Measurements from ENCODE around the gene IRF8. TPM values are rescaled to one million over a fixed set of nuclear protein-coding genes. Genes with fewer than 3 reads are reported as not detected.

Gene IRF8
- polyA plus RNA-seq, 1 experiment = not detected

DNA sequence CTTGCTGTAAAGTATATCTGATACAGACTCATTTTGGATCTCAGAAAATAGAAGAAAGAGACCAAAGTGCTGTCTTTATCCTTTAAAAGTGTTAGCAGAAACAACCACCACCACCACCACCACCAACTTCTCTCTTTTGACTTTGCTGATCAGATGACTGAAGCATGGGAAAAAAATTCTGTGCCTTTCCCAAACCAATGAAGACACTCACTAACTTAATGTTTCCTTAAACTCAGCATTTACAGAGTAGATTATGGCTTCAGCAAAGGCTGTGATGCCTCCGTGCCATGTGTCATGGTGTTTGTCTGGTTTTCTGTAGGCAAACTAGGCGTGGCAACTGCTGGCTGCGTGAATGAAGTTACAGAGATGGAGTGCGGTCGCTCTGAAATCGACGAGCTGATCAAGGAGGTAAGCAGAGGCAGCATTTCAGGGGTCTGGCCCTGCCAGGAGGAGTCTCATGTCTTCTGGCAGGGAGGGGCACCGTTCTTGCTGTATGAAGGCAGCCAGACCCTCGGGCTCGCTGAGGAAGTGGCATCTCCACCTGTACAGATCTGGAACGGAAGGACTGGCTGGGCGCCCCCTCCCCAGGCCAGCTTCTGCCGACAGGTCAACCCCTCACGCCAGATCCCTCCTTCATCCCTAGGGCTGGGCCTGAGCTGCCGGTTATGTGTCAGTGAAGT lies 12.4 kb downstream of the IRF8 start:
- CTCF ChIA-PET = no interaction called here
- Histone ChIP-seq H3K27me3 (ENCODE audit: control insufficient read depth, insufficient read depth, low read length) (peaks cover 54% of the 10 kb centered on the region), H3K9me3 (ENCODE audit: control insufficient read depth, insufficient read depth, low read length) (peaks cover 5% of the 10 kb centered on the region; the same call in 1 of the 2 replicates), H3K27ac (ENCODE audit: low read depth, low read length) (no peak overlapping the region), H3K4me3 (ENCODE audit: low read depth, low read length) (no peak overlapping the region)
- POLR2A ChIA-PET = interaction anchor here (0.7 kb wide), 1 partner anchor 17 kb away, joined by 3 read pairs; no protein-coding TSS in a partner anchor
- DNase-seq (ENCODE audit: low read depth, low spot score) = no peak
- TF ChIP-seq, protein P1, sequence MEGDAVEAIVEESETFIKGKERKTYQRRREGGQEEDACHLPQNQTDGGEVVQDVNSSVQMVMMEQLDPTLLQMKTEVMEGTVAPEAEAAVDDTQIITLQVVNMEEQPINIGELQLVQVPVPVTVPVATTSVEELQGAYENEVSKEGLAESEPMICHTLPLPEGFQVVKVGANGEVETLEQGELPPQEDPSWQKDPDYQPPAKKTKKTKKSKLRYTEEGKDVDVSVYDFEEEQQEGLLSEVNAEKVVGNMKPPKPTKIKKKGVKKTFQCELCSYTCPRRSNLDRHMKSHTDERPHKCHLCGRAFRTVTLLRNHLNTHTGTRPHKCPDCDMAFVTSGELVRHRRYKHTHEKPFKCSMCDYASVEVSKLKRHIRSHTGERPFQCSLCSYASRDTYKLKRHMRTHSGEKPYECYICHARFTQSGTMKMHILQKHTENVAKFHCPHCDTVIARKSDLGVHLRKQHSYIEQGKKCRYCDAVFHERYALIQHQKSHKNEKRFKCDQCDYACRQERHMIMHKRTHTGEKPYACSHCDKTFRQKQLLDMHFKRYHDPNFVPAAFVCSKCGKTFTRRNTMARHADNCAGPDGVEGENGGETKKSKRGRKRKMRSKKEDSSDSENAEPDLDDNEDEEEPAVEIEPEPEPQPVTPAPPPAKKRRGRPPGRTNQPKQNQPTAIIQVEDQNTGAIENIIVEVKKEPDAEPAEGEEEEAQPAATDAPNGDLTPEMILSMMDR (IDR thresholded peaks at IDR 0.05; ENCODE audit: low read depth, low read length) = no peak

DNA sequence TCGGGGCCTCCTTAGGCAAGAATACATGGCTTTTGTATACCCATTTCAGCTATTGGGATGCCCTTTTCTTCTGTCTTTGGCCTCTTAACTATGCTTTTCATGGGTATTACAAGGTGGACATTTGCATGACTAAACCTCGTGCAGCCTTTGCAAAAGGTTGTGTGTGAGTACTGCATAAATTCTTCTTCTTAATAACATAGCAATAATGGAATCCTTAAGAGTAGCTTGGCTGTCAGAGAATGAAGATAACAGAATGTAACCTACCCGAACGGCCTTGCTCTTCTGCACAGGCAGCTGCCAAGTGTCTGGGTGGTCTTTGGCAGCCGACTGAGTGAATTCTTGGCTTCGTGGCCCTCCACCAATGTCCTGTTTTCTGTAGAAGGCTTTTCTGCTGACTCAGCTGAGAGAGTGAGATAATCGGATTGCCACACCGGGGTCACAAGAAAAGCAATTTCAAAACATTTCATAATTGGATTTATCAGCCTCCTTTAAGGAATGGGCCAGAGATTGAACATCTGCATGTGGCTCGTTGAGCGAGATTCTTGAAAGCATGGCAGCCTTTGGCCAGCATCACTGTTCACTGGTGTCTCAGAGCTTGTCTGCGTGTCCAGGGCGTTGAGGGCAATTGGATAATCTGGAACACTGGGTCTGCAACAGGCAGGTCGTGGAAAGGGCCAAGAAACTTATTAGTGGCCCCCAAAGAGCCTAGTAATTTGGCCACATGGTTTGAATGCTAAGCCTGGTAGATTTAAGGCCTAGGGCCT lies 13.4 kb downstream of the IRF8 start:
- POLR2A ChIA-PET = interaction anchor here (0.5 to 0.9 kb wide), 3 partner anchors 11 to 37 kb away, joined by 3 to 4 read pairs (median 4); no protein-coding TSS in a partner anchor
- Histone ChIP-seq H3K4me3 (ENCODE audit: low read depth, low read length) (no peak overlapping the region), H3K27me3 (ENCODE audit: control insufficient read depth, insufficient read depth, low read length) (peaks cover 49% of the 10 kb centered on the region), H3K9me3 (ENCODE audit: control insufficient read depth, insufficient read depth, low read length) (no peaks in the 10 kb centered on the region; the same call in 1 of the 2 replicates), H3K27ac (ENCODE audit: low read depth, low read length) (no peak overlapping the region)
- TF ChIP-seq, protein P1 (IDR thresholded peaks at IDR 0.05; ENCODE audit: low read depth, low read length) = no peak
- CTCF ChIA-PET = interaction anchor here (0.7 to 1.6 kb wide), 2 partner anchors 91 to 93 kb away, joined by 4 to 5 read pairs; no protein-coding TSS in a partner anchor
- peak; percentile 15 for DNase-seq (ENCODE audit: low read depth, low spot score)

DNA sequence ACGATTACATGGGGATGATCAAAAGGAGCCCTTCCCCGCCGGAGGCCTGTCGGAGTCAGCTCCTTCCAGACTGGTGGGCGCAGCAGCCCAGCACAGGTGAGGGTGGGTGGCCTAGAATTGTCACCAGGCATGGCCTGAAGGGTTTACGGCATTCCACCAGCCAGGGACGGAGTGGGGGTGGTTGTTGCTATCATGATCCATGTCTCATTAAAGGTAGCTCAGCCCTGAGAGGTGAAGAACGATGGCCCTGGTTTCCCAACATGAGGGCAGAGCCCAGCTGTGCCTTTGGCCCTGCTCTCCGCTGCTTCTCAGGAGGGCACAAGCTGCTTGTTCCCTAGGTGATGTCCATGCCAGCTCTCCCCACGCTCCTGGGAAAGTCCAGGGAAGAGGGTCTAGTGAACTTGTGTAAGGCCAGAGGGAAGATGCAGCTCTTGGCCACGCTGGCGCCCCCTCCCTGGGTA lies 14.2 kb downstream of the IRF8 start:
- Histone ChIP-seq H3K27ac (ENCODE audit: low read depth, low read length) (no peak overlapping the region), H3K9me3 (ENCODE audit: control insufficient read depth, insufficient read depth, low read length) (no peaks in the 10 kb centered on the region), H3K27me3 (ENCODE audit: control insufficient read depth, insufficient read depth, low read length) (peaks cover 49% of the 10 kb centered on the region), H3K4me3 (ENCODE audit: low read depth, low read length) (no peak overlapping the region)
- POLR2A ChIA-PET = interaction anchor here (0.5 to 0.9 kb wide), 2 partner anchors 10 to 37 kb away, joined by 4 read pairs; no protein-coding TSS in a partner anchor
- DNase-seq (ENCODE audit: low read depth, low spot score) = no peak
- TF ChIP-seq, protein P1 (IDR thresholded peaks at IDR 0.05; ENCODE audit: low read depth, low read length) = no peak
- CTCF ChIA-PET = interaction anchor here (0.7 to 1.6 kb wide), 2 partner anchors 92 to 94 kb away, joined by 4 to 5 read pairs; no protein-coding TSS in a partner anchor

DNA sequence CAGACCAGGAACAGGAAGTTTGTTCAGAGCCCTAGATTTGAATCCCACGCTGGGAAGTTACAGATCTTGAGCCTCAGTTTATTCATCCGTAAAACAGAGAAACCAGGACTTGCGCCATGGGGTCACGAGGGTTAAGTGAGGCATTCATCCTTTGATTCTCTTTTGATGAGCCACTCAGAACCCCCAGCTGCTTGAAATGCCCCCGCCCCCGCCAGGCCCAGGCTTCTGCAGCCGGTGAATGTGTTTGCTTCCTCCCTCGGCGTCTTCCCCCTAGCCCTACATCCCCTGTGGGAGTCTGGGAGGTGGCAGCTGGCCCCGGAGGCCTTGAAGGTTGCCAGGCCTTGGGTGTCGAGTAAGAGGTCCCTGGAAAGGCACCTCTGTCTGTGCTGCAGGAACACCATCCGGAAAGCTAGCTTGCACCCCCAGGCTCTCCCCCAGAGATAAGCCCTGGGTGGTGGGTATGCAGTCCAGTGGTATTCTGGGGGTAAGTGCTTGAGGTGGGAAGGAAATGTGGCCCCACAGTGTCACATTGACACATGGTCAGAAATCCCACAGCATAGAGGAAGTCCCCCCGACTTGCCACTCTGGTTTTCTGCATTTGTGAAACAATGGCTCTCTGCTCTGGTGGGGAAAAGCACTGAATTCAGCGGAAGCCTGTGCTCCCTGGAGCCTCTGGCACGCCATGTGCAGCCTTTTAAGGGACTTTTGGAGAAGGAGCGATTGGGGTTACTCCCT lies 14.9 kb downstream of the IRF8 start:
- ChIA-PET POLR2A (no interaction called here), CTCF (interaction anchor here (0.7 to 1.6 kb wide), 2 partner anchors 93 to 95 kb away, joined by 4 to 5 read pairs; no protein-coding TSS in a partner anchor)
- DNase-seq (ENCODE audit: low read depth, low spot score) = no peak
- TF ChIP-seq, protein P1 (IDR thresholded peaks at IDR 0.05; ENCODE audit: low read depth, low read length) = no peak
- Histone ChIP-seq H3K4me3 (ENCODE audit: low read depth, low read length) (no peak overlapping the region), H3K27me3 (ENCODE audit: control insufficient read depth, insufficient read depth, low read length) (peaks cover 44% of the 10 kb centered on the region), H3K9me3 (ENCODE audit: control insufficient read depth, insufficient read depth, low read length) (no peaks in the 10 kb centered on the region), H3K27ac (ENCODE audit: low read depth, low read length) (no peak overlapping the region)
